Spleen (tissue), 11 donors: Measurements from ENCODE around the gene NUP107. TPM values are rescaled to one million over a fixed set of nuclear protein-coding genes. Genes with fewer than 3 reads are reported as not detected.

Source experiments
- DNase-seq: peaks from one replicate; pipeline ENCODE4 v3.0.0-alpha.2; 2020
- H3K27ac ChIP-seq, 8 donors: fragments of 200-600 bp; sonication (generic) in 7 of 8; 1 replicate in 4 of 8; 2 replicates in 4 of 8; pipeline versions ENCODE4 v1.5.0 to v1.8.0; 2016 to 2021; ENCODE audit warnings: inconsistent platforms in 4 of 8, mild to moderate bottlenecking in 4 of 8, moderate library complexity in 1 of 8
- H3K27me3 ChIP-seq, 7 donors: fragments of 200-600 bp; sonication (generic) in 6 of 7; replicated peaks in 1 of 7; 1 replicate in 4 of 7; 2 replicates in 3 of 7; pipeline versions ENCODE4 v1.5.0 to v1.8.0; 2016 to 2021; ENCODE audit warnings: inconsistent platforms in 3 of 7, mild to moderate bottlenecking in 1 of 7
- H3K36me3 ChIP-seq, 6 donors: fragments of 200-600 bp; sonication (generic) in 5 of 6; 1 replicate in 4 of 6; 2 replicates in 2 of 6; pipeline versions ENCODE4 v1.5.0 to v1.8.0; 2016 to 2021; ENCODE audit warnings: inconsistent platforms in 2 of 6
- H3K4me1 ChIP-seq, 6 donors: fragments of 200-600 bp; sonication (generic) in 5 of 6; 1 replicate in 3 of 6; 2 replicates in 3 of 6; pipeline versions ENCODE4 v1.5.0 to v1.8.0; 2016 to 2021; ENCODE audit warnings: inconsistent platforms in 3 of 6
- H3K4me3 ChIP-seq, 8 donors: fragments of 200-600 bp; sonication (generic) in 7 of 8; 1 replicate in 4 of 8; 2 replicates in 4 of 8; pipeline versions ENCODE4 v1.5.0 to v1.8.0; 2016 to 2021; ENCODE audit warnings: inconsistent platforms in 4 of 8, mild to moderate bottlenecking in 4 of 8, moderate library complexity in 2 of 8
- H3K9me3 ChIP-seq, 8 donors: fragments of 200-600 bp; sonication (generic) in 7 of 8; 1 replicate in 4 of 8; 2 replicates in 4 of 8; pipeline versions ENCODE4 v1.5.0 to v1.8.0; 2016 to 2021; ENCODE audit warnings: inconsistent platforms in 4 of 8
- POLR2A ChIP-seq, 3 donors: fragments of 450-650 bp; IDR thresholded peaks; one replicate each; pipeline ENCODE4 v1.5.1; 2017; ENCODE audit warnings: antibody characterized with exemption in 3 of 3, mild to moderate bottlenecking in 1 of 3
- POLR2AphosphoS5 ChIP-seq, 3 donors: sonication (generic); formaldehyde crosslinking; IDR thresholded peaks; one replicate each; pipeline ENCODE4 v1.5.1; 2017; ENCODE audit warnings: antibody characterized with exemption in 3 of 3
- WGBS, 5 donors: extraction: QIAGEN DNeasy Blood & Tissue Kit in 3 of 5; methylation state at CpG; one replicate each; pipeline versions ENCODE4 v1.1.5 to v1.1.7; 2013 to 2018; 5-methylcytosine and 5-hydroxymethylcytosine counted together
- intact Hi-C: fragments of 100-400 bp; cut with DNase I; formaldehyde crosslinking; loops from one replicate; pipeline ENCODE4 v1.15.0; 2023; ENCODE audit warnings: low total_unique reads
- polyA plus RNA-seq, 3 donors: library from polyadenylated mRNA; stranded (reverse); fragments of 200-250 nt; gene quantifications; one replicate each; pipeline ENCODE4 v1.2.1, GENCODE V29; 2013
- total RNA-seq, 7 donors: library from RNA; depleted of rRNA in 3 of 7; stranded (reverse); fragments of >200 nt in 3 of 7; fragmentation: NEBNext Ultra II Directional in 4 of 7; extraction: Animal tissue kit (Norgen Biotek cat#: 25700) in 4 of 7; gene quantifications; one replicate each; pipeline versions ENCODE4 v1.1.0 to v1.2.1, GENCODE V29; 2016 to 2021
- TF ChIP-seq, protein P1 (sequence below), 11 experiments: fragments of 200-600 bp in 7 of 11; fragments of 450-650 bp in 4 of 11; sonication (generic) in 4 of 11; IDR thresholded peaks in 8 of 11; conservative IDR thresholded peaks in 3 of 11; 1 replicate in 7 of 11; 2 replicates in 4 of 11; pipeline versions ENCODE4 v1.4.0 to v1.8.0; 2016 to 2021; ENCODE audit warnings: antibody characterized with exemption in 11 of 11, inconsistent platforms in 4 of 11, mild to moderate bottlenecking in 1 of 11
- donor health status: healthy with polysubstance abuse.
- donor health status: DM: no; HTN: no; CAD: no; lungs with moderate emphysema.
- donor health status: DM: no; HTN: no; CAD: no.
- donor health status: Bipolar disorder and iron deficiency.
- donor health status: healthy.
- donor health status: DM: no; HTN: no; CAD: no.
- donor health status: DM: yes; HTN: yes; CAD: no.

Gene NUP107
- total and polyA plus RNA-seq, 10 donors, result 19.7 to 61.4 (median 50.5) TPM

DNA sequence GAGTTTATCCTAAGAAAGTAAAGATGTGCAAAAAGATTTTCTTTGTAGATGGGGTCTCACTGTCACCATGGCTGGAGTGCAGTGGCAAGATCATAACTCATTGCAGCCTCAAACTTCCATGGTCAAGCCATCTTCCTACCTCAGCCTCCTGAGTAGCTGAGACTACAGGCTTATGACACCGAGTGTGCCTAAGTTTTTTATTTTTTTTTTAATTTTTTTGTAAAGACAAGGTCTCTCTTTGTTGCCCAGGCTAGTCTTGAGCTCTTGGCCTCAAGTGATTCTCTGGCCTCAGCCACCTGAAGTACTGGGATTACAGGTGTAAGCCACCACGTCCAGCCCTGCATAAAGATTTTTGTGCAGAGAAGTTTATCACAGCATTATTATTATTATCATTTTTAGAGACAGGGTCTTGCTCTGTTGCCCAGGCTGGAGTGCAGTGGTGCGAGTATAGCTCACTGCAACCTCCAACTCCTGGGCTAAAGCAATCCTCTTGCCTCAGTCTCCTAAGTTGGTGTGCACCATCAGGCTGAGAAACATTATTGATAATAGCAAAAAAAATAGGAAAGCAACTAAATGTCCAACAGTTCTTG lies 101.9 kb downstream of the NUP107 start:
- H3K4me3 ChIP-seq, result no peak overlapping the region
- whole genome bisulfite sequencing, 5 donors, result 87 to 94% (median 92%) methylated on average over 3 of the region's 3 CpGs
- no peaks in the 10 kb centered on the region for H3K27me3 ChIP-seq
- peaks cover 15 to 54% (median 40%) of the 10 kb centered on the region in 6 donors for H3K4me1 ChIP-seq
- TF ChIP-seq POLR2A (IDR thresholded peaks at IDR 0.05) (no peak), POLR2AphosphoS5 (IDR thresholded peaks at IDR 0.05) (no peak)
- TF ChIP-seq, protein P1, sequence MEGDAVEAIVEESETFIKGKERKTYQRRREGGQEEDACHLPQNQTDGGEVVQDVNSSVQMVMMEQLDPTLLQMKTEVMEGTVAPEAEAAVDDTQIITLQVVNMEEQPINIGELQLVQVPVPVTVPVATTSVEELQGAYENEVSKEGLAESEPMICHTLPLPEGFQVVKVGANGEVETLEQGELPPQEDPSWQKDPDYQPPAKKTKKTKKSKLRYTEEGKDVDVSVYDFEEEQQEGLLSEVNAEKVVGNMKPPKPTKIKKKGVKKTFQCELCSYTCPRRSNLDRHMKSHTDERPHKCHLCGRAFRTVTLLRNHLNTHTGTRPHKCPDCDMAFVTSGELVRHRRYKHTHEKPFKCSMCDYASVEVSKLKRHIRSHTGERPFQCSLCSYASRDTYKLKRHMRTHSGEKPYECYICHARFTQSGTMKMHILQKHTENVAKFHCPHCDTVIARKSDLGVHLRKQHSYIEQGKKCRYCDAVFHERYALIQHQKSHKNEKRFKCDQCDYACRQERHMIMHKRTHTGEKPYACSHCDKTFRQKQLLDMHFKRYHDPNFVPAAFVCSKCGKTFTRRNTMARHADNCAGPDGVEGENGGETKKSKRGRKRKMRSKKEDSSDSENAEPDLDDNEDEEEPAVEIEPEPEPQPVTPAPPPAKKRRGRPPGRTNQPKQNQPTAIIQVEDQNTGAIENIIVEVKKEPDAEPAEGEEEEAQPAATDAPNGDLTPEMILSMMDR (IDR thresholded peaks at IDR 0.05 in 8 of 11, conservative IDR thresholded peaks at IDR 0.05 in 3 of 11), result no peak
- intact Hi-C loops, result no loop called here
- H3K27ac ChIP-seq, result peak overlapping the region in 4 of 8 donors; percentile 82 to 91 (median 86)
- H3K9me3 ChIP-seq, result no peaks in the 10 kb centered on the region
- no peak for DNase-seq
- H3K36me3 ChIP-seq, result no peaks in the 10 kb centered on the region

DNA sequence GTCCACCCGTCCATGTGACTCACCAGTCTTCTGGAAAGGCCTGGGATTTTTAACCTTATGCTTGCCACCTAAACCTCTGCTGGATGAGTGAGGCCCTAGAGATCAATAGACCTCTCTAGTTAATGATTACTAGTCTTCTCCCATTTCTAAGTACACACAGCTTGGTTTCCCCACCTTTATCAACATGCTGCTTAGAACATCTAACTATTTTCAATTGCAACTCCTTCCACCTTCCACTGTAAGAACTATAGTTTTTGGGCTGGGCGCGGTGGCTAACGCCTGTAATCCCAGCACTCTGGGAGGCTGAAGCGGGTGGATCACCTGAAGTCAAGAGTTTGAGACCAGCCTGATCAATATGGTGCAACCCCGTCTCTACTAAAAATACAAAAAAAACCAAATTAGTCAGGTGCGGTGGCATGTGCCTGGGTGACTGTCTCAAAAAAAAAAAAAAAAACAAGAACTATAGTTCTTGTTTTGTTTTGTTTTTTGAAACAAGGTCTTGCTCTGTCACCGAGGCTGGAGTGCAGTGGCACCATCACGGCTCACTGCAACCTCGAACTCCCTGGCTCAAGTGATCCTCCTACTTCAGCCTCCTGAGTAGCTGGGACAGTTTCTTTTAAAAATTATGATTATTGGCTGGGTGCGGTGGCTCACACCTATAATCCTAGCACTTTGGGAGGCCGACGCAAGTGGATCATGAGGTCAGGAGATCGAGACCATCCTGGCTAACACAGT lies 102.5 kb downstream of the NUP107 start:
- peak overlapping the region in 1 of 8 donors; percentile 91 for H3K27ac ChIP-seq
- no peak for TF ChIP-seq POLR2A (IDR thresholded peaks at IDR 0.05)
- no peak for TF ChIP-seq POLR2AphosphoS5 (IDR thresholded peaks at IDR 0.05)
- TF ChIP-seq, protein P1 (IDR thresholded peaks at IDR 0.05 in 8 of 11, conservative IDR thresholded peaks at IDR 0.05 in 3 of 11), result no peak
- H3K9me3 ChIP-seq, result no peaks in the 10 kb centered on the region
- intact Hi-C loops, result no loop called here
- H3K27me3 ChIP-seq, result no peaks in the 10 kb centered on the region
- WGBS, 5 donors, result 89 to 94% (median 92%) methylated on average over 14 of the region's 14 CpGs
- H3K36me3 ChIP-seq, result no peaks in the 10 kb centered on the region
- no peak for DNase-seq
- H3K4me3 ChIP-seq, result no peak overlapping the region
- H3K4me1 ChIP-seq, result peaks cover 15 to 49% (median 36%) of the 10 kb centered on the region in 6 donors

DNA sequence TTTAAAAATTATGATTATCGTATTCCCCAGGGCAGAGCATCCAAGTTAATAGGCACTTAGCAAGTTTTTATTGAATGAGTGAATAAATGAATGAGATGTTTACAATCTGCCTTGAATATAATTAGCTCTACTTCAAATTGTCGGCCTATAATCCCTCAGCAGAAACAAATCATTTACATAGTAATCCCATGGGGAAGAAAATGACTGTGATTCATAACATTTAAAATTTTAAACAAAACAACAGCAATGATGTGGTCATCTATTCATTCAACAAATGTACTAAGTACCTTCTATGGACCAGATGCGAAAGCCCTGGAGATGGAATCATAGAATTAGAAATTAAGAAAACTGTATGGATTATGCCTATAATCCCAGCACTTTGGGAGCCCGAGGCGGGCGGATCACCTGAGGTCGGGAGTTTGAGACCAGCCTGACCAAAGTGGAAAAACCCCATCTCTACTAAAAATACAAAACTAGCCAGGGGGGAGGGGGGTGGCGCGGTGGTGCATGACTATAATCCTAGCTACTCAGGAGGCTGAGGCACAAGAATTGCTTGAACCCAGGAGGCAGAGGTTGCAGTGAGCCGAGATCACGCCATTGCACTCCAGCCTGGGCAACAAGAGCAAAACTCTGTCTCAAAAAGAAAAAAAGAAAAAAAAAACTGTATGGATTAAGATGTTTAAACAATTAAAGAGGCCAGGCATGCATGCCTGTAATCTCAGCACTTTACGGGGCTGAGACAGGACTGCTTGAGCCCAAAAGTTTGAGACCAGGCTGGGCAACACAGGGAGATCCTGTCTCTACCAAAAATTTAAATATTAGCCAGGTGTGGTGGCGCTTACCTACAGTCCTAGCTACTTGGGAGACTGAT lies 103.5 kb downstream of the NUP107 start:
- 90 to 96% (median 95%) methylated on average over 13 of the region's 13 CpGs for WGBS, 5 donors
- intact Hi-C loops, result no loop called here
- TF ChIP-seq, protein P1 (IDR thresholded peaks at IDR 0.05 in 8 of 11, conservative IDR thresholded peaks at IDR 0.05 in 3 of 11), result no peak
- TF ChIP-seq POLR2A (IDR thresholded peaks at IDR 0.05) (no peak), POLR2AphosphoS5 (IDR thresholded peaks at IDR 0.05) (no peak)
- Histone ChIP-seq H3K9me3 (no peaks in the 10 kb centered on the region), H3K27me3 (no peaks in the 10 kb centered on the region), H3K27ac (no peak overlapping the region), H3K4me1 (peaks cover 15 to 39% (median 30%) of the 10 kb centered on the region in 6 donors), H3K36me3 (no peaks in the 10 kb centered on the region), H3K4me3 (no peak overlapping the region)
- no peak for DNase-seq

DNA sequence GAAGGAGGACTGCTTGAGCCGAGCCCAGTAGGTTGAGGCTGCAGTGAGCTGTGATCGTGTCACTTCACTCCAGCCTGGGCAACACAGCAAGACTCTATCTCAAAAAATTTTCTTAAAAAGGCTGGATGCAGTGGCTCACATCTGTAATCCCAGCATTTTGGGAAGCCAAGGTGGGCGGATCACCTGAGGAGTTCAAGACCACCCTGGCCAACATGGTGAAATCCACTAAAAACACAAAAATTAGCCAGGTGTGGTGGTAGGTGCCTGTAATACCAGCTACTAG lies 104.1 kb downstream of the NUP107 start:
- TF ChIP-seq POLR2AphosphoS5 (IDR thresholded peaks at IDR 0.05), result no peak

More for the DNA sequence above, 104.1 kb downstream of the NUP107 start:
- WGBS, 5 donors, result 59 to 70% (median 65%) methylated on average over 3 of the region's 3 CpGs
- Histone ChIP-seq H3K36me3 (no peaks in the 10 kb centered on the region), H3K27me3 (no peaks in the 10 kb centered on the region), H3K4me3 (no peak overlapping the region), H3K4me1 (peaks cover 12 to 34% (median 24%) of the 10 kb centered on the region in 6 donors), H3K27ac (no peak overlapping the region), H3K9me3 (no peaks in the 10 kb centered on the region)
- no peak for DNase-seq
- intact Hi-C loops, result no loop called here
